NT2/D1 (cell line): ENCODE measurements around the gene VEGFD.

ENCODE experiments used
- SUZ12 ChIP-seq: IDR thresholded peaks from 2 replicates; pipeline ENCODE4 v1.6.1; 2011; ENCODE audit not compliant: insufficient read length, insufficient read depth; ENCODE audit errors: extremely low read depth
- ZNF274 ChIP-seq: IDR thresholded peaks from 2 replicates; pipeline ENCODE4 v1.6.1; 2011; ENCODE audit warnings: mild to moderate bottlenecking, low read depth, low read length

GRCh38 chrX:15311119-15311518 is 73.1 kb downstream of the VEGFD start:
- TF ChIP-seq SUZ12 = no peak
- TF ChIP-seq ZNF274 = no peak
